GM12891 (cell line): ENCODE measurements around the gene ASMTL.

Experiments
- POLR2A ChIP-seq: IDR thresholded peaks from 2 replicates; pipeline ENCODE4 v1.6.1; 2011; ENCODE audit warnings: low read depth, low read length, control low read depth
- POLR2AphosphoS5 ChIP-seq: IDR thresholded peaks from 2 replicates; pipeline ENCODE4 v1.6.1; 2011; ENCODE audit warnings: low read depth, low read length, control low read depth
- SPI1 ChIP-seq: IDR thresholded peaks from 2 replicates; pipeline ENCODE4 v1.6.1; 2011; ENCODE audit warnings: low read depth, low read length, control low read depth

GRCh38 chrX:1430451-1430850, 22.3 kb downstream of the ASMTL start:
- TF ChIP-seq POLR2A, result no peak
- TF ChIP-seq POLR2AphosphoS5, result no peak
- no peak for TF ChIP-seq SPI1
